GM06990 (cell line): ENCODE measurements around the gene TTC28.

ENCODE experiments used
- DNase-seq: peaks from one replicate; pipeline ENCODE4 v3.0.0-alpha.2; 2011; ENCODE audit not compliant: insufficient read length; ENCODE audit errors: extremely low read depth
- H3K27me3 ChIP-seq: replicated peaks from 2 replicates; pipeline ENCODE4 v1.6.0; 2011; ENCODE audit warnings: low read length; ENCODE audit not compliant: control insufficient read depth, insufficient read depth
- H3K36me3 ChIP-seq: 2 replicates; pipeline ENCODE4 v1.5.1; 2011; ENCODE audit warnings: low read length; ENCODE audit not compliant: control insufficient read depth, insufficient read depth
- H3K4me3 ChIP-seq: replicated peaks from 2 replicates; pipeline ENCODE4 v1.5.1; 2011; ENCODE audit warnings: low read depth, mild to moderate bottlenecking, control low read depth, low read length
- TF ChIP-seq, protein P1 (sequence below): IDR thresholded peaks from 2 replicates; pipeline ENCODE4 v1.5.1; 2011; ENCODE audit warnings: low read length, control low read depth, mild to moderate bottlenecking, inconsistent platforms; ENCODE audit not compliant: insufficient read depth, poor library complexity, severe bottlenecking

The TTC28 gene

DNA sequence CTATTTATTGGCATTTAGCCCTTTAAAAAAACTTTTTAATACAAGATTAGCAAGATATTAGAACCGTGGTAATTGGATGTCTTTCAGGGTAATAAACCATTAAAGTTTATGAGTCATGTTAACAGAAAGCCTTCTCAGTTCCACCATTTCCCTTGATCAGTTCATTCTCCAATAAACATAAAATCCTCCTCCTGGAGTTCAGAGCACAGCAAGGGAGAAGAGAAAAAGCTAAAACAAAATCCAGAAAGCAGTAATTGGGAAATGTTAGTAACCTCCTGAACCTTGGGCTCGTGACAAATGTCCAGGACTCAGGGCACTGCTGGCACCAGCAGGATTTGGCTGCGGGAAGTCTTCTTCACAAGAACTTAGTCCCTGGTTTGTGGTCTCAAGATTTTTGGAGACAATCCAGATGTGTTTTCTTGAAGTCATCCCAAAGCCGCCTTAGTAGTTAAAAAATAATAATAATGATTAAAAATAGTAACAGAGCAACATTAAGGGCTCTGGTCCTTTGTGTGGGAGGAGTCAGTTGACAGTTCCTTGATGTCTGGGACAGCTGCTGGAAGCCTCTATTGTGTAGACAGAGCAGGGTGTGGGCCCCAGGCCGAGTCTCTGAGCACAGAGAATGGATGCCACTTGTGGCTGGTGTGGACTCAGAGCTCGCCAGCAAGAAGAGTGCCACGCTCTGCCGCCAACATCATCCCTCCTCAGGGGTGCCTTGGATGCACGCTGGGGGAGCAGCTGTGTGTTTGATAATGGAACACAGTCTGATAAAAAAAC lies 717.2 kb downstream of the TTC28 start:
- no peak overlapping the region for H3K4me3 ChIP-seq
- DNase-seq = no peak
- TF ChIP-seq, protein P1, sequence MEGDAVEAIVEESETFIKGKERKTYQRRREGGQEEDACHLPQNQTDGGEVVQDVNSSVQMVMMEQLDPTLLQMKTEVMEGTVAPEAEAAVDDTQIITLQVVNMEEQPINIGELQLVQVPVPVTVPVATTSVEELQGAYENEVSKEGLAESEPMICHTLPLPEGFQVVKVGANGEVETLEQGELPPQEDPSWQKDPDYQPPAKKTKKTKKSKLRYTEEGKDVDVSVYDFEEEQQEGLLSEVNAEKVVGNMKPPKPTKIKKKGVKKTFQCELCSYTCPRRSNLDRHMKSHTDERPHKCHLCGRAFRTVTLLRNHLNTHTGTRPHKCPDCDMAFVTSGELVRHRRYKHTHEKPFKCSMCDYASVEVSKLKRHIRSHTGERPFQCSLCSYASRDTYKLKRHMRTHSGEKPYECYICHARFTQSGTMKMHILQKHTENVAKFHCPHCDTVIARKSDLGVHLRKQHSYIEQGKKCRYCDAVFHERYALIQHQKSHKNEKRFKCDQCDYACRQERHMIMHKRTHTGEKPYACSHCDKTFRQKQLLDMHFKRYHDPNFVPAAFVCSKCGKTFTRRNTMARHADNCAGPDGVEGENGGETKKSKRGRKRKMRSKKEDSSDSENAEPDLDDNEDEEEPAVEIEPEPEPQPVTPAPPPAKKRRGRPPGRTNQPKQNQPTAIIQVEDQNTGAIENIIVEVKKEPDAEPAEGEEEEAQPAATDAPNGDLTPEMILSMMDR = no peak

DNA sequence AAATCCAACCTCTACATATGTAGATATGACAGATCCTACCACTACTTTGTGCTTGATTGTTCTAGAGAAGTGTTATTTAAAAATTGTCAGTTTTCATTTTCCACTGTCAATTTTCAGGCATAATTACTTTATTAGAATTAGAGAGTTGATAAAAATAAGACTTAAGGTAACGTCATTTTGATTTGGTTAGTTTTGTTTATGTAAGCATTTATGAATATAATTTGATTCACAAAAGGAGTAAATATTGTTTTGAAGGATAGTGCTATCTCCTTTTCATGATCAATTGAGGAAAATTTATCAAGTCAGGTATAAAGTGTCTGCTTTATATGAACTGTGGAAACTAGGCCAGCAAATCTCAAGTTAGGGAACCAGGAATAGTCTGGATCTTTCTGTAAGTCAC lies 718.0 kb downstream of the TTC28 start:
- no peaks in the 10 kb centered on the region for H3K36me3 ChIP-seq
- DNase-seq = no peak
- no peaks in the 10 kb centered on the region for H3K27me3 ChIP-seq
- no peak overlapping the region for H3K4me3 ChIP-seq
- TF ChIP-seq, protein P1 = no peak

More for the DNA sequence above, 717.2 kb downstream of the TTC28 start:
- H3K36me3 ChIP-seq = no peaks in the 10 kb centered on the region
- no peaks in the 10 kb centered on the region for H3K27me3 ChIP-seq

DNA sequence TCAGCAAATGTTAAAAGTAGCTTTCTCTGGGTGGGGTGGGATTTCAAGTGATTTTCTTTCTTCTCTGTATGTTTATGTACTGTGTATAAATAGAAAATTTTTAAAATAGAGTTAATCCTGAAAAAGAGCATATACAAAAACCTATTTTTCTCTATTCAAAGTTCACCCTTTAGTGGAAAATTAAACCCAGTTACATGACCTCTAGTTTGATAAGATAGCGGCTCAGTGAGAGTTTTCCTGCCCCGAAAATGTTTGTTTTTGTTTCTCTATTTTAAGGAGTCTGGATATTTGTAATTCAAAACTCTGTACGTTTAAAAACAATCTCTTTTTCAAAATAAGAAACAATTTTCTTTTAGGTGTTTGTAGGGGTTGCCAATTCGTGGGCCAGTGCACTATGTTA lies 718.5 kb downstream of the TTC28 start:
- Histone ChIP-seq H3K27me3 (no peaks in the 10 kb centered on the region), H3K36me3 (no peaks in the 10 kb centered on the region), H3K4me3 (no peak overlapping the region)
- TF ChIP-seq, protein P1 = no peak
- no peak for DNase-seq

DNA sequence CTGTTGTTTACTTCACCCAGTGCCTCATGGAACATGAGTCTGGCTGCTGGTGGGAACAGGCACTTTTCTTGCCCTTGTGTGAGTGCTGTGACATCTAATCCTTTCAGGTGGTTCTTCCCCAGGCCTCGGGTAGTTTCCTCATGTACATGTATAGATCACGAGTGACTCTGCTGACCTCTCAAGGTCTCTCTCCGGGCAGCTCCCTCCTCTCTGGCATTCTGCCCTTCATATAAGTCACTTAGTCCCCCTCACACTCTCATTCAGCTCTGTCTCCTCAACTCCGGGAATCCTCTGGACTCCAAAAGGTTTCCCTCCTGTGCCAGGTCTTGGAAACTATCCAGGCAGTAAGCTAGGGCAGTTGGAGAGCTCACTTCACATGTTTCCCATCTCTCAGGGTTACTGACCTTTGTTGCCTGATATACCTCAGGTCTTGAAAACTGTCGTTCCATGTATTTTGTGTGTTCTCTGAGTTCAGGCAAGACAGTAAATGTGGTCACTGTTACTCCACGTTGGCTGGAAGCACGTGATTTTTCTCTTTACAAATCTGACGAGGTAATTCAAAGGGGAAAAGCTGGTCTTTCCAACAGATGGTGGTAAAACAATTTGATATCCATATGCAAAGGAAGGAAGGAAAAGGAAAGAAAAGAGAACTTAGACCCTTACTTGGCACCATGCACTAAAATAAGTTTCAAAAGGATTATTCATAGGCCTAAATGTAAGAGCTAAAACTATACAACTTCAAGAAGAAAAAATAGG lies 720.1 kb downstream of the TTC28 start:
- TF ChIP-seq, protein P1 = no peak
- no peaks in the 10 kb centered on the region for H3K27me3 ChIP-seq

DNA sequence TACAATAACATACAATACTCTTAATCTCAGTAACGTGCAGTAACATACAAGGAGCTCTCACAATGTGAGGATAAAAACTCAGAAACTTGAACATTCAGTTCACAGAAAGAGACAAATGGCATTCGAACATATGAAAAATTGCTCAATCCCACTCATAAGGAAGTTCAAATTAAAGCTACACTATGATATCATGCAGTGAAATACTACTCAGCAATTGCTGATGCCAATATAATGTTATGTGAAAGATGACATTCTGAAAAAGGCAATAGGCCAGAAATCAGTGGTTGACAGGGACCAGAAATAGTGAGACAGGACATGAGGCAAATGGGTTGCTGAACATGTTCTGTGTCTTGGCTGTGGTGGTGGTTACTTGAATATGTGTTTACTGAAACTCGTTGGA lies 726.9 kb downstream of the TTC28 start:
- H3K36me3 ChIP-seq = no peaks in the 10 kb centered on the region
- H3K27me3 ChIP-seq = no peaks in the 10 kb centered on the region
- TF ChIP-seq, protein P1 = no peak
- H3K4me3 ChIP-seq = no peak overlapping the region
- no peak for DNase-seq

More for the DNA sequence above, 720.1 kb downstream of the TTC28 start:
- Histone ChIP-seq H3K36me3 (no peaks in the 10 kb centered on the region), H3K4me3 (no peak overlapping the region)
- DNase-seq = no peak
